HEK293 (cell line): ENCODE measurements around the gene NCKAP5.

ENCODE experiments used
- CTCF ChIA-PET: fragments of 350-600 bp; formaldehyde crosslinking; extraction: SDS; loops from one replicate; lab custom pipeline; 2021; ENCODE audit warnings: antibody characterized with exemption; lab: Yijun Ruan, JAX
- POLR2A ChIA-PET: fragments of 300-600 bp; formaldehyde crosslinking; extraction: SDS; loops from one replicate; lab custom pipeline; 2020; ENCODE audit warnings: antibody characterized with exemption, inconsistent platforms; lab: Yijun Ruan, JAX
- H3K27ac ChIP-seq: fragments of 200-500 bp; sonication (Bioruptor generic); 2 replicates; pipeline ENCODE4 v1.5.1; 2014; ENCODE audit warnings: low read depth, low read length, control low read depth, inconsistent platforms; ENCODE audit errors: extremely low read depth
- H3K36me3 ChIP-seq, 2 experiments: fragments of 200-500 bp in 1 of 2; sonication (Bioruptor generic) in 1 of 2; 1 replicate in 1 of 2; 2 replicates in 1 of 2; pipeline ENCODE4 v1.5.1; 2014 to 2017; ENCODE audit warnings: inconsistent platforms in 2 of 2, low read length in 2 of 2; ENCODE audit not compliant: control insufficient read depth in 2 of 2, insufficient read depth in 1 of 2
- H3K4me1 ChIP-seq: fragments of 200-500 bp; sonication (Bioruptor generic); 2 replicates; pipeline ENCODE4 v1.5.1; 2014; ENCODE audit warnings: mild to moderate bottlenecking, low read length, inconsistent platforms; ENCODE audit not compliant: control insufficient read depth, insufficient read depth
- H3K4me3 ChIP-seq: 2 replicates; pipeline ENCODE4 v1.5.1; 2011; ENCODE audit warnings: low read depth, mild to moderate bottlenecking, control low read depth, low read length, moderate library complexity
- H3K9me3 ChIP-seq: fragments of 200-500 bp; sonication (Bioruptor generic); 2 replicates; pipeline ENCODE4 v1.5.1; 2014; ENCODE audit warnings: low read depth, low read length, inconsistent platforms; ENCODE audit not compliant: control insufficient read depth, insufficient read depth
- IKZF3 ChIP-seq: fragments of 450-650 bp; IDR thresholded peaks from 2 replicates; pipeline ENCODE4 v1.5.0; 2018; ENCODE audit warnings: missing biosample characterization, mild to moderate bottlenecking, missing genetic modification characterization, moderate library complexity
- OSR2 ChIP-seq: fragments of 450-650 bp; formaldehyde crosslinking; IDR thresholded peaks from 2 replicates; pipeline ENCODE4 v1.5.1; 2016; ENCODE audit warnings: missing biosample characterization, missing genetic modification characterization
- WT1 ChIP-seq: fragments of 450-650 bp; formaldehyde crosslinking; IDR thresholded peaks from 2 replicates; pipeline ENCODE4 v1.5.1; 2016; ENCODE audit warnings: missing biosample characterization, missing genetic modification characterization
- ZBTB1 ChIP-seq: fragments of 450-650 bp; formaldehyde crosslinking; IDR thresholded peaks from 2 replicates; pipeline ENCODE4 v1.5.1; 2016; ENCODE audit warnings: missing biosample characterization, missing genetic modification characterization
- ZIC2 ChIP-seq: fragments of 450-650 bp; formaldehyde crosslinking; IDR thresholded peaks from 2 replicates; pipeline ENCODE4 v1.5.1; 2016; ENCODE audit warnings: missing biosample characterization, missing genetic modification characterization
- ZNF10 ChIP-seq: fragments of 450-650 bp; formaldehyde crosslinking; IDR thresholded peaks from 2 replicates; pipeline ENCODE4 v1.5.1; 2017; ENCODE audit warnings: missing biosample characterization, missing genetic modification characterization
- ZNF112 ChIP-seq: fragments of 450-650 bp; formaldehyde crosslinking; IDR thresholded peaks from 2 replicates; pipeline ENCODE4 v1.5.0; 2017; ENCODE audit warnings: missing biosample characterization, missing genetic modification characterization
- ZNF155 ChIP-seq: fragments of 450-650 bp; formaldehyde crosslinking; IDR thresholded peaks from 2 replicates; pipeline ENCODE4 v1.5.1; 2016; ENCODE audit warnings: missing biosample characterization, missing genetic modification characterization
- ZNF214 ChIP-seq: fragments of 450-650 bp; formaldehyde crosslinking; IDR thresholded peaks from 2 replicates; pipeline ENCODE4 v1.5.1; 2017; ENCODE audit warnings: missing biosample characterization, mild to moderate bottlenecking, missing genetic modification characterization, borderline replicate concordance
- ZNF529 ChIP-seq: fragments of 450-650 bp; formaldehyde crosslinking; IDR thresholded peaks from 2 replicates; pipeline ENCODE4 v1.5.1; 2017; ENCODE audit warnings: missing genetic modification characterization, missing biosample characterization; ENCODE audit not compliant: insufficient replicate concordance
- ZNF555 ChIP-seq: fragments of 450-650 bp; formaldehyde crosslinking; conservative IDR thresholded peaks from 2 replicates; pipeline ENCODE4 v1.5.1; 2017; ENCODE audit warnings: missing biosample characterization, mild to moderate bottlenecking, missing genetic modification characterization, inconsistent platforms
- ZNF629 ChIP-seq: fragments of 450-650 bp; formaldehyde crosslinking; IDR thresholded peaks from 2 replicates; pipeline ENCODE4 v1.5.1; 2017; ENCODE audit warnings: missing biosample characterization, missing genetic modification characterization
- ZNF670 ChIP-seq: fragments of 450-650 bp; formaldehyde crosslinking; IDR thresholded peaks from 2 replicates; pipeline ENCODE4 v1.5.1; 2016; ENCODE audit warnings: missing biosample characterization, missing genetic modification characterization, low read depth
- TF ChIP-seq, protein P1 (sequence below): fragments of 450-650 bp; formaldehyde crosslinking; optimal IDR thresholded peaks from 2 replicates; pipeline ENCODE3; 2016; ENCODE audit warnings: missing biosample characterization, mild to moderate bottlenecking, missing genetic modification characterization
- TF ChIP-seq, protein P2 (sequence below): fragments of 450-650 bp; formaldehyde crosslinking; IDR thresholded peaks from 2 replicates; pipeline ENCODE4 v1.5.1; 2017; ENCODE audit warnings: missing biosample characterization, missing genetic modification characterization
- TF ChIP-seq, protein P3 (sequence below): fragments of 450-650 bp; formaldehyde crosslinking; IDR thresholded peaks from 2 replicates; pipeline ENCODE4 v1.5.1; 2016; ENCODE audit warnings: missing biosample characterization, missing genetic modification characterization
- TF ChIP-seq, protein P4 (sequence below): fragments of 450-650 bp; formaldehyde crosslinking; IDR thresholded peaks from 2 replicates; pipeline ENCODE4 v1.5.1; 2016; ENCODE audit warnings: missing biosample characterization, missing genetic modification characterization
- TF ChIP-seq, protein P5 (sequence below): fragments of 450-650 bp; formaldehyde crosslinking; IDR thresholded peaks from 2 replicates; pipeline ENCODE4 v1.5.1; 2017; ENCODE audit warnings: missing biosample characterization, mild to moderate bottlenecking, missing genetic modification characterization, moderate library complexity
- TF ChIP-seq, protein P6 (sequence below): fragments of 450-650 bp; formaldehyde crosslinking; IDR thresholded peaks from 2 replicates; pipeline ENCODE4 v1.5.1; 2016; ENCODE audit warnings: missing biosample characterization, missing genetic modification characterization
- TF ChIP-seq, protein P7 (sequence below): fragments of 450-650 bp; formaldehyde crosslinking; IDR thresholded peaks from 2 replicates; pipeline ENCODE4 v1.5.1; 2016; ENCODE audit warnings: missing biosample characterization, missing genetic modification characterization
- TF ChIP-seq, protein P8 (sequence below): fragments of 450-650 bp; formaldehyde crosslinking; conservative IDR thresholded peaks from 2 replicates; pipeline ENCODE4 v1.5.1; 2016; ENCODE audit warnings: low read depth, missing biosample characterization, missing genetic modification characterization

Gene NCKAP5

DNA sequence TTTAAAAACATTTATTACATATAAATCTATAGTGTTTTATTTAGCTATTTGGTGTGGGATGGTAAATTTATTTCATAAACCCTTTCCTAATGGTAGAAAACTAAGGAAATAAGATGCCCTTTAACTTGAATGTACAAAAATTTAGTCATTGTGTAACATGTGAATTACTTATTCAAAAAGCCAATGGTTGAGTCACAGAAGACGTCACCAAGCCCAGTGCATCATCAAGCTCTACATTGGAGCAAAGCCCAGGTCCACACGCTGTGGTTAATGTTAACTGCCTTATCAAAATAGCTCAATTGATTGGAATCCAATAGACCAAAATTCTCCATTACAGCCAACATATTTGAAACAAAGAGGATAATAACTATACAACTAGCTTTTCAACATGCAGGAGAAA is 752.7 kb downstream of the NCKAP5 start:
- TF ChIP-seq ZNF112 (tag by site-specific recombination) (no peak), WT1 (no peak), ZIC2 (tag by site-specific recombination) (no peak), ZNF529 (tag by site-specific recombination) (no peak), ZNF214 (tag by site-specific recombination) (no peak), ZBTB1 (no peak), ZNF629 (tag by site-specific recombination) (no peak)
- TF ChIP-seq, protein P1, sequence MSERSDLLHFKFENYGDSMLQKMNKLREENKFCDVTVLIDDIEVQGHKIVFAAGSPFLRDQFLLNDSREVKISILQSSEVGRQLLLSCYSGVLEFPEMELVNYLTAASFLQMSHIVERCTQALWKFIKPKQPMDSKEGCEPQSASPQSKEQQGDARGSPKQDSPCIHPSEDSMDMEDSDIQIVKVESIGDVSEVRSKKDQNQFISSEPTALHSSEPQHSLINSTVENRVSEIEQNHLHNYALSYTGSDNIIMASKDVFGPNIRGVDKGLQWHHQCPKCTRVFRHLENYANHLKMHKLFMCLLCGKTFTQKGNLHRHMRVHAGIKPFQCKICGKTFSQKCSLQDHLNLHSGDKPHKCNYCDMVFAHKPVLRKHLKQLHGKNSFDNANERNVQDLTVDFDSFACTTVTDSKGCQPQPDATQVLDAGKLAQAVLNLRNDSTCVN (tag by site-specific recombination) = no peak
- TF ChIP-seq, protein P2, sequence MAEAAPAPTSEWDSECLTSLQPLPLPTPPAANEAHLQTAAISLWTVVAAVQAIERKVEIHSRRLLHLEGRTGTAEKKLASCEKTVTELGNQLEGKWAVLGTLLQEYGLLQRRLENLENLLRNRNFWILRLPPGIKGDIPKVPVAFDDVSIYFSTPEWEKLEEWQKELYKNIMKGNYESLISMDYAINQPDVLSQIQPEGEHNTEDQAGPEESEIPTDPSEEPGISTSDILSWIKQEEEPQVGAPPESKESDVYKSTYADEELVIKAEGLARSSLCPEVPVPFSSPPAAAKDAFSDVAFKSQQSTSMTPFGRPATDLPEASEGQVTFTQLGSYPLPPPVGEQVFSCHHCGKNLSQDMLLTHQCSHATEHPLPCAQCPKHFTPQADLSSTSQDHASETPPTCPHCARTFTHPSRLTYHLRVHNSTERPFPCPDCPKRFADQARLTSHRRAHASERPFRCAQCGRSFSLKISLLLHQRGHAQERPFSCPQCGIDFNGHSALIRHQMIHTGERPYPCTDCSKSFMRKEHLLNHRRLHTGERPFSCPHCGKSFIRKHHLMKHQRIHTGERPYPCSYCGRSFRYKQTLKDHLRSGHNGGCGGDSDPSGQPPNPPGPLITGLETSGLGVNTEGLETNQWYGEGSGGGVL (tag by site-specific recombination) = no peak
- TF ChIP-seq, protein P3, sequence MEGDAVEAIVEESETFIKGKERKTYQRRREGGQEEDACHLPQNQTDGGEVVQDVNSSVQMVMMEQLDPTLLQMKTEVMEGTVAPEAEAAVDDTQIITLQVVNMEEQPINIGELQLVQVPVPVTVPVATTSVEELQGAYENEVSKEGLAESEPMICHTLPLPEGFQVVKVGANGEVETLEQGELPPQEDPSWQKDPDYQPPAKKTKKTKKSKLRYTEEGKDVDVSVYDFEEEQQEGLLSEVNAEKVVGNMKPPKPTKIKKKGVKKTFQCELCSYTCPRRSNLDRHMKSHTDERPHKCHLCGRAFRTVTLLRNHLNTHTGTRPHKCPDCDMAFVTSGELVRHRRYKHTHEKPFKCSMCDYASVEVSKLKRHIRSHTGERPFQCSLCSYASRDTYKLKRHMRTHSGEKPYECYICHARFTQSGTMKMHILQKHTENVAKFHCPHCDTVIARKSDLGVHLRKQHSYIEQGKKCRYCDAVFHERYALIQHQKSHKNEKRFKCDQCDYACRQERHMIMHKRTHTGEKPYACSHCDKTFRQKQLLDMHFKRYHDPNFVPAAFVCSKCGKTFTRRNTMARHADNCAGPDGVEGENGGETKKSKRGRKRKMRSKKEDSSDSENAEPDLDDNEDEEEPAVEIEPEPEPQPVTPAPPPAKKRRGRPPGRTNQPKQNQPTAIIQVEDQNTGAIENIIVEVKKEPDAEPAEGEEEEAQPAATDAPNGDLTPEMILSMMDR (tag by site-specific recombination) = no peak
- TF ChIP-seq, protein P4, sequence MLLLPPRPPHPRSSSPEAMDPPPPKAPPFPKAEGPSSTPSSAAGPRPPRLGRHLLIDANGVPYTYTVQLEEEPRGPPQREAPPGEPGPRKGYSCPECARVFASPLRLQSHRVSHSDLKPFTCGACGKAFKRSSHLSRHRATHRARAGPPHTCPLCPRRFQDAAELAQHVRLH (tag by site-specific recombination) = no peak
- TF ChIP-seq, protein P5, sequence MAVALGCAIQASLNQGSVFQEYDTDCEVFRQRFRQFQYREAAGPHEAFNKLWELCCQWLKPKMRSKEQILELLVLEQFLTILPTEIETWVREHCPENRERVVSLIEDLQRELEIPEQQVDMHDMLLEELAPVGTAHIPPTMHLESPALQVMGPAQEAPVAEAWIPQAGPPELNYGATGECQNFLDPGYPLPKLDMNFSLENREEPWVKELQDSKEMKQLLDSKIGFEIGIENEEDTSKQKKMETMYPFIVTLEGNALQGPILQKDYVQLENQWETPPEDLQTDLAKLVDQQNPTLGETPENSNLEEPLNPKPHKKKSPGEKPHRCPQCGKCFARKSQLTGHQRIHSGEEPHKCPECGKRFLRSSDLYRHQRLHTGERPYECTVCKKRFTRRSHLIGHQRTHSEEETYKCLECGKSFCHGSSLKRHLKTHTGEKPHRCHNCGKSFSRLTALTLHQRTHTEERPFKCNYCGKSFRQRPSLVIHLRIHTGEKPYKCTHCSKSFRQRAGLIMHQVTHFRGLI (tag by site-specific recombination) = no peak
- TF ChIP-seq, protein P6, sequence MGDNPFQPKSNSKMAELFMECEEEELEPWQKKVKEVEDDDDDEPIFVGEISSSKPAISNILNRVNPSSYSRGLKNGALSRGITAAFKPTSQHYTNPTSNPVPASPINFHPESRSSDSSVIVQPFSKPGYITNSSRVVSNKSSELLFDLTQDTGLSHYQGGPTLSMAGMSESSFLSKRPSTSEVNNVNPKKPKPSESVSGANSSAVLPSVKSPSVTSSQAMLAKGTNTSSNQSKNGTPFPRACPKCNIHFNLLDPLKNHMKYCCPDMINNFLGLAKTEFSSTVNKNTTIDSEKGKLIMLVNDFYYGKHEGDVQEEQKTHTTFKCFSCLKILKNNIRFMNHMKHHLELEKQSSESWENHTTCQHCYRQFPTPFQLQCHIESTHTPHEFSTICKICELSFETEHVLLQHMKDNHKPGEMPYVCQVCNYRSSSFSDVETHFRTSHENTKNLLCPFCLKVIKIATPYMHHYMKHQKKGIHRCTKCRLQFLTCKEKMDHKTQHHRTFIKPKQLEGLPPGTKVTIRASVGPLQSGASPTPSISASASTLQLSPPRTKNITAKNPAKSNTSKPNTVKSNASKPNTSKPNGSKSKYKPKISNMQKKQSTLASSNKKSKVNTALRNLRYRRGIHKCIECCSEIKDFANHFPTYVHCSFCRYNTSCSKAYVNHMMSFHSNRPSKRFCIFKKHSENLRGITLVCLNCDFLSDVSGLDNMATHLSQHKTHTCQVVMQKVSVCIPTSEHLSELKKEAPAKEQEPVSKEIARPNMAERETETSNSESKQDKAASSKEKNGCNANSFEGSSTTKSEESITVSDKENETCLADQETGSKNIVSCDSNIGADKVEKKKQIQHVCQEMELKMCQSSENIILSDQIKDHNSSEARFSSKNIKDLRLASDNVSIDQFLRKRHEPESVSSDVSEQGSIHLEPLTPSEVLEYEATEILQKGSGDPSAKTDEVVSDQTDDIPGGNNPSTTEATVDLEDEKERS (tag by site-specific recombination) = no peak
- no peak overlapping the region for H3K27ac ChIP-seq
- POLR2A ChIA-PET = no interaction called here
- no peaks in the 10 kb centered on the region for H3K9me3 ChIP-seq
- H3K4me1 ChIP-seq = no peaks in the 10 kb centered on the region
- no peak overlapping the region for H3K4me3 ChIP-seq
- CTCF ChIA-PET = interaction anchor here (1.5 kb wide), 1 partner anchor 268 kb away, joined by 3 read pairs; no protein-coding TSS in a partner anchor
- H3K36me3 ChIP-seq = no peaks in the 10 kb centered on the region

DNA sequence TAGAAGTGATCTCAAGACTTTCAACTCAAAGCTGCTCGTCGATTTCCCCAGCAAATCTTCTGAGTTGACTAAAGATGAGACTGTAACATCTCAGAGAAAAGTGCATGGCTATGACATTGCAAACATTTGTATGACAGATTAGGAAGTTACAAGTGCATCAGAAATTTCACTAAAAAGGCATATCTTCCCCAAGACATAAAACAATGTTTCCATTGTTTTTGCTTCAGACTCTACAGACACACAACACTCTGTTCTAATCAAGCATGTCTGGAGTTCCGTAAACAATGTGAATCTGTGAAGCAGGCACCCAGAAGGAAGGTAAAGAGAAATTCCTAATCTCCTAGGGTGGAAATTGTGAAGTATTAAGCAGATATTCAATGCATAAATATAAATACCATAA is 753.6 kb downstream of the NCKAP5 start:
- no peaks in the 10 kb centered on the region for H3K36me3 ChIP-seq
- no peaks in the 10 kb centered on the region for H3K4me1 ChIP-seq
- ChIA-PET POLR2A (no interaction called here), CTCF (interaction anchor here (0.6 kb wide), 1 partner anchor 1952 kb away, joined by 3 read pairs; no protein-coding TSS in a partner anchor)
- no peak overlapping the region for H3K27ac ChIP-seq
- no peaks in the 10 kb centered on the region for H3K9me3 ChIP-seq
- no peak overlapping the region for H3K4me3 ChIP-seq
- TF ChIP-seq ZNF555 (tag by site-specific recombination) (no peak), ZNF10 (tag by site-specific recombination) (no peak), ZNF155 (no peak), OSR2 (no peak), IKZF3 (tag by site-specific recombination) (no peak), ZNF670 (no peak)
- TF ChIP-seq, protein P7, sequence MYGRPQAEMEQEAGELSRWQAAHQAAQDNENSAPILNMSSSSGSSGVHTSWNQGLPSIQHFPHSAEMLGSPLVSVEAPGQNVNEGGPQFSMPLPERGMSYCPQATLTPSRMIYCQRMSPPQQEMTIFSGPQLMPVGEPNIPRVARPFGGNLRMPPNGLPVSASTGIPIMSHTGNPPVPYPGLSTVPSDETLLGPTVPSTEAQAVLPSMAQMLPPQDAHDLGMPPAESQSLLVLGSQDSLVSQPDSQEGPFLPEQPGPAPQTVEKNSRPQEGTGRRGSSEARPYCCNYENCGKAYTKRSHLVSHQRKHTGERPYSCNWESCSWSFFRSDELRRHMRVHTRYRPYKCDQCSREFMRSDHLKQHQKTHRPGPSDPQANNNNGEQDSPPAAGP (tag by site-specific recombination) = no peak
- TF ChIP-seq, protein P8, sequence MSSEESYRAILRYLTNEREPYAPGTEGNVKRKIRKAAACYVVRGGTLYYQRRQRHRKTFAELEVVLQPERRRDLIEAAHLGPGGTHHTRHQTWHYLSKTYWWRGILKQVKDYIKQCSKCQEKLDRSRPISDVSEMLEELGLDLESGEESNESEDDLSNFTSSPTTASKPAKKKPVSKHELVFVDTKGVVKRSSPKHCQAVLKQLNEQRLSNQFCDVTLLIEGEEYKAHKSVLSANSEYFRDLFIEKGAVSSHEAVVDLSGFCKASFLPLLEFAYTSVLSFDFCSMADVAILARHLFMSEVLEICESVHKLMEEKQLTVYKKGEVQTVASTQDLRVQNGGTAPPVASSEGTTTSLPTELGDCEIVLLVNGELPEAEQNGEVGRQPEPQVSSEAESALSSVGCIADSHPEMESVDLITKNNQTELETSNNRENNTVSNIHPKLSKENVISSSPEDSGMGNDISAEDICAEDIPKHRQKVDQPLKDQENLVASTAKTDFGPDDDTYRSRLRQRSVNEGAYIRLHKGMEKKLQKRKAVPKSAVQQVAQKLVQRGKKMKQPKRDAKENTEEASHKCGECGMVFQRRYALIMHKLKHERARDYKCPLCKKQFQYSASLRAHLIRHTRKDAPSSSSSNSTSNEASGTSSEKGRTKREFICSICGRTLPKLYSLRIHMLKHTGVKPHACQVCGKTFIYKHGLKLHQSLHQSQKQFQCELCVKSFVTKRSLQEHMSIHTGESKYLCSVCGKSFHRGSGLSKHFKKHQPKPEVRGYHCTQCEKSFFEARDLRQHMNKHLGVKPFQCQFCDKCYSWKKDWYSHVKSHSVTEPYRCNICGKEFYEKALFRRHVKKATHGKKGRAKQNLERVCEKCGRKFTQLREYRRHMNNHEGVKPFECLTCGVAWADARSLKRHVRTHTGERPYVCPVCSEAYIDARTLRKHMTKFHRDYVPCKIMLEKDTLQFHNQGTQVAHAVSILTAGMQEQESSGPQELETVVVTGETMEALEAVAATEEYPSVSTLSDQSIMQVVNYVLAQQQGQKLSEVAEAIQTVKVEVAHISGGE = no peak
